Activated CD8-positive, alpha-beta memory T cell treated with anti-CD3 and anti-CD28 coated beads for 1 hour (primary cell): ENCODE results near the gene SMURF1.
"Not testable (repeated sequence)": the region's sequence is repeated elsewhere in the genome, so short reads cannot be mapped to it uniquely, and the experiment has no call there.

Experiments
- DNase-seq, 2 donors: peaks; one replicate each; pipeline ENCODE4 v3.0.0-alpha.2; 2020; ENCODE audit warnings: low read depth in 1 of 2; ENCODE audit errors: extremely low read depth in 1 of 2

The SMURF1 gene

DNA sequence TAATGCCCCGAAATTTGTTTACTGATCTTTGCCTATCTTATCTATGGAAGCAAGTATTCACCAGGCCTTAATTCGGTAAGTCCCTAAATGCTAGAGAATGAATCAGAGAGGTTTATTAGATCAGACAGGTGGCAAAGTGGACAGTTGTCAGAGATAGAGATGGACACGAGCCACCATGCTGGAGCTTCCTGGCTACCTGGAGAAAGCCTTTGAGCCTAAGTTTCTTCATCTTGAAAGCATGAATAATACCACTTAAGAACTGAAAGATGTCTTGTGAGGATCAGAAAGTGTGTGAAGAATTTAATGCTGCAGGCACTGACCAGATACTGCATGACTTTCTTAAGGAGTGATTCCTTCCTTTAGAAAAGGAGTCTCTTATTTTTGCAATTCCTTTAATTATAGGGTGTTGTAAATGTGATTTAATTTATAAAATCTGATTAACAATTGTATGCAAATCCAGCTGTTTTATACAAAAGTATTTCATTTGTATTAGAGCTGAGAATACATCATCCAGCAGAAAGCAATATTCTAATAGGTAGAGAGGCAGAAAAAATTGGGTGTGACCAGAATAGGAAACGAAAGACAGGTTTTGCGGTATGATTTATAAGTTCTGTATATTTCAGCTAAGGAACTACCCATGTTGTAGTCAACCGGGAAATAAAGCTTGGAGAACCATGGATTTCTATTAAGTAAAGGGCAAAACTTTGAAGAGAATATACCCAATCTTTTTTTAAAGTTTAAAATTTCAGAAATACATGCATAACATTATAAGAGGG lies 82.7 kb downstream of the SMURF1 start:
- no peak for DNase-seq

DNA sequence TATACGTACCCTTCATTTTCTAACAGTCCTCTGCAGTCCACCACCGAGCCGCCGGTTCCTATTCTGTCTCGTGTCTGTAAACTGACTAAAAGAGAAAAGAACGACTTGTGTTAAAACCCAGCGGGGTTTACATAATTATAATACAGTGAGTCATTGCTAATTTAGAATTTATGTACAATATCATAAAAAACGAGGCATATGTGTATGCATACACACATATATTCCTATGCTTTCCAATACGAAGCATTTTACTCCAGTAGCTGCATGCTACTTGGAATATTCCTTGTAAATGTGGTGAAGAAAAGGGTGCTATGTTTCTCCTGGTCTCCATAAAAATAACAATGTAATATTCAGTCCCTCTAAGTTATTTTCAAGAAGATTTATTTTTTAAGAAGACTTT lies 89.1 kb downstream of the SMURF1 start:
- DNase-seq = no peak

DNA sequence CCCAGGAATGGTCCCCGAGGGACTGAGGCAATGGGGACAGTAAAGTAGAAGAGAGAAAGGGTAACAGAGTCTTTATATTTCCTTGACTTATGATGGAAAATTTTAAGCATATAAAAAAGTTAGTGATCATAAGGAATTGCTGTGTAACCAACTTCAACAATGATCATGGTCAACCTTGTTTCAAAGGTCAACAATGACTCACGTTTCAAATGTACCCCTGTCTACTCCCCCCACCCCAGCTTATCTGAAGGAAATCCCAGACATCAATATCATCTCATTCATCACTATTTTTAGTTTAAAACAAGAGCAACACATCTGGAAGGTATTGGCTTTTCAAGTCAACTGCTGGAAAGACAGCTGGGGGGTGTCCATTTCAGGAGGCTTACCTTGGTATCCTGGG lies 92.9 kb downstream of the SMURF1 start:
- DNase-seq = no peak

DNA sequence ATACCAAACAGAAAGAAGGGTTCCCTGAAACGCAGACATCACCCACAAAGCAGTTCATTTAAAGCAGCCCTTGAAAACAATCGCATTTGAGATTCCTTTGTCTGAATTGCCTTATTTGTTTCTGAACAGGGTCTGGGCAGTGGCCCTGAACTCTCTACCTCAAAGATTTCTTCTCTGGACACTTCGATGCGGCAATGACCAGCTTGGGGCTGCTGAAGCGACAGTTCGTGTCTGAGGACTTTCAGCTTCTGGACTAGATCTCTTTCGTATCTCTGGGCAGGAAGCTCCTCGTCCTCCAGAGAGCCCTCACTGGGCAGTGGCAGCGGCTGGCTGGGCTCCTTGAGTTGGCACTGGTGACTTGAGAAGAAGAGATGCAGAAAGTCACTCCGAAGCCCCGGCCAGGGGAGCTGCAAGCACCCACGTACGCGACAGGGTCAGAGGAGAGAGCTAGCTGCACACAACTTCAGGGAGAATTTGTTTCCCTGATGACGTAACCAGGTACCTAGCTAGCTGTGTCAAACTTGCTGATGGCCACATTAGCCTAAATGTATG lies 96.3 kb downstream of the SMURF1 start:
- no peak for DNase-seq

DNA sequence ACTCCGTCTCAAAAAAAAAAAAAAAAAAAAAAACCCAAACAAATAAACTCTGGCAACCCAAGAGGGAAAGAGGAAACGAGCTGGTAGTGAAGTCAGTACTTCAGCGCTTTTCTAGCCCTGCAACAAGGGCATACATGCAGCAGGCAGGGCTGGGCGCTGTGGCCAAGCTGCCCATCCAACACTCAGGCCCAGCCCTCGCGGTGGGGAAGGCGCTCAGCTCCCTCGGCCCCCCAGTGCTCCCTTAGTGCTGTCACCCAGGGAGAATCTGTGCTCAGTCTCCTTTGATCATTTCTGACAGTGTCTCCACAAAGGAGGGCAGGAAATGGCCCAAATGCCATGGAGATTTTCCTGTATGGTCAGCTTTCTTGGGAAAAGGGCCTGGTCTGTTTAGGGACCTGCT lies 97.2 kb downstream of the SMURF1 start:
- no peak for DNase-seq

DNA sequence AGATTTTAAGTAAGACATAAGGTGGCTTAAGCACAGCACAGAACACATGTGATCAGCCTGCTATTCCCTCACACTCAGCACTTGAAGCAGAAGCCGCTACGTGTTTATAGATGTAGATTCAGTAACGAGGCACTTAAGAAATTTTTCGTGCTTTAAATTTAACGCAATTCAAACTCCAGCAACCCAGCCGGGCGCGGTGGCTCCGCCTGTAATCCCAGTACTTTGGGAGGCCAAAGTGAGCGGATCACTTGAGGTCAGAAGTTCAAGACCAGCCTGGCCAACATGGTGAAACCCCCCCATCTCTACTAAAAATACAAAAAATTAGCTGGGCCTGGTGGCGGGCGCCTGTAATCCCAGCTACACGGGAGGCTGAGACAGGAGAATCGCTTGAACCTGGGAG lies 97.6 kb downstream of the SMURF1 start:
- not testable (repeated sequence) for DNase-seq

DNA sequence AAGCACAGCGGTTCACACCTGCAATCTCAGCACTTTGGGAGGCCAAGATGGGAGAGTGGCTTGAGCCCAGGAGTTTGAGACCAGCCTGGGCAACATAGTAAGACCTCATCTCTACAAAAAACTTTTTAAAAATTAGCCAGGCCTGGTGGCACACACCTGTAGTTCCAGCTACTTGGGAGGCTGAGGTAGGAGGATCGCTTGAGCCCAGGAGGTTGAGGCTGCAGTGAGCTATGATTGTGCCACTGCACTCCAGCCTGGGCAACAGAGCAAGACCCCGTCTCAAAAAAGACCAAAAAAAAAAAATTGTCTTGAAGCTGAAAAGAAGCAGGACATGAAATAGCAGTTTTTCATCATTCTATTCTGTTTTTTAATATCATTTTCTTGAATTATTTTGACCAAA lies 99.0 kb downstream of the SMURF1 start:
- not testable (repeated sequence) for DNase-seq

DNA sequence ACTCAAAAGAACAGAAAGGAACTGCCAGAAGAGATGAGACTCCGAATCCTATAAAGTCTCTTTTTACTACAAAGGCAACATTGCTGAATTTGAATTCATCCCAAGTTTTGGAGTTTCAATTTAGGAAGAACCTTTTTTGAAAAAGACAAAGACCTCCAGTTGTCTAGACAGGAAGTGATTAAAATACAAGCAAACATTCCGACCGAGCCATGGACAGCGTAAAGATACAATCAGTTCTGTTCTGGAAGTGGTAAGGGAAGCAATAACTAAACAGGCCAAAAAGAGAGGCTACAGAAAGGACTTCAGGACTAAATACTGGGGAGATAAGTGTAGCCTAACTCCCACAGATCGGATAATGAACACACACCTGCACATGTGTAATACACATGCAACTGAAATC lies 101.0 kb downstream of the SMURF1 start:
- DNase-seq = no peak

DNA sequence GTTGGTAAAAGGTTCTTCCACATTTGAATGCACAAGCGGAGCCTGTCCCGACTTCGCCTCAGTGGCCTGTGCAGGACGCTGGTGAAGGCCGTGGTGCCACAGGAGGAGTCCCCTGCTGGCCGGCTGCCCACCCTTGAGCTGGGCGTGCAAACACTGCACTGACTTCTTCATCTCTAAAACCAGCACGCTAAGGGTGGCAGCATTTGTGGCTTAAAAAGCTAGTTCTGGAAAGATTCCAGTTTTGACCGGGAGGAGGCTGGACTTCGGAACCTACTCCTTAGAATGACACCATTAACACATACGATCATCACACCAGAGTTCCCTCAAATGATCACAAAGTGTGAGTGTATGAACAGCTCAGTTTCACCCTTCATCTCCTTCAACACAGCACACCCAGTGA lies 102.4 kb downstream of the SMURF1 start:
- DNase-seq = no peak

DNA sequence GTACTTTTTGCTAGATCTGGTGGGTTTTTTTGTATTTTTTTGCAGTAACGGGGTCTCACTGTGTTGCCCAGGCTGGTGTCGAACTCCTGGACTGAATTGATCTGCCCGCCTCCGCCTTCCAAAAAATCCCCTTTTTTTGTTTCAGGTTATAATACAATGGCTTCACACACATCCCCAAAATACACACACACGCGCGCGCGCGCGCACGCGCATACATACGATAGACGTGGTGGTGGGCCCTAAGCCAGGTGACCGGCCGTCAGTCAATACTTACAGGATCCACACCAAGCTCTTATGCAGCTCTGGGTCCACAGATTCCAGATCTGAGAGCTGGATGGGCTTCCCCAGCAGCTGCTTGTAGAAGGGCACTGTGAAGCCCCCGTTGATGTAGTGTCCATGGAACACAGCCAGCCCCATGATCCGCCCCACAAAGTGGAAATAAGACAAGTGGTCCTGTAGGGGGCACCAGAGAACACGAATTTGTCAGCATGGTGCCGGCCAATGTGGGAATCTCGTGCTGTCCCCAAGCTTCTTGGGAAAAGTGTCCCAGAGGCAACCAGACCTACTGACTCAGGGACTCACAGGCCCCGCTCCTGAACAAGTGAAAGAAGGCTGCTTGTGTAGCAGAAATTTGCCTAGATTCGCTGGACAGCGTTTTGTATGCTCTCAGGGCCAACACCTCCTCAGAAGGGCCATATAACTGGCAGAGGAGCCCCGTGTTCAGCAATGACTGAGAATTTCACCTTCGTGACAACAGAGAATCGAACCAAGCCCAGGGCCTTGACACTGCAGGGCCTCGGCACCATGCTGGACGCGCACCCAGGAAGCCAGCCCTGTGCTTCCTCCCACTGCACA lies 103.6 kb downstream of the SMURF1 start:
- peak; percentile 15 to 25 for DNase-seq

DNA sequence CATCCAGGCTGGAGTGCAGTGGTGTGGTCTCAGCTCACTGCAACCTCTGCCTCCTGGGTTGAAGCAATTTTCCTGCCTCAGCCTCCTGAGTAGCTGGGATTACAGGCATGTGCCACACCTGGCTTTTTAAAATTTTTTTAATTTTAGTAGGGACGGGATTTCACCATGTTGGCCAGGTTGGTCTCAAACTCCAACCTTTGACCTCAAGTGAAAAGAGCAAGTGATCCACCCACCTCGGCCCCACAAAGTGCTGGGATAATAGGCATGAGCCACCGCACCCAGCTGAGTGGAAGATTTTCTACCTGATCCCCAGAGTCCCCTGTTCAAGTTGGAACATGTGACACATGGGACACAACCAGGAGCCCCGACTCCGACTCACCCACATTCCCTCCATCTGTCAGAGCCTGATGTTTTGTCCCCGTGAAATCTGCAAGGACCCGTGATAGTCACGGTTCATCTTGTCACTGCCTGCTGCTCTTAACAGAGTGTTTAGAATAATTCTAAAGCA lies 104.5 kb downstream of the SMURF1 start:
- no peak for DNase-seq

DNA sequence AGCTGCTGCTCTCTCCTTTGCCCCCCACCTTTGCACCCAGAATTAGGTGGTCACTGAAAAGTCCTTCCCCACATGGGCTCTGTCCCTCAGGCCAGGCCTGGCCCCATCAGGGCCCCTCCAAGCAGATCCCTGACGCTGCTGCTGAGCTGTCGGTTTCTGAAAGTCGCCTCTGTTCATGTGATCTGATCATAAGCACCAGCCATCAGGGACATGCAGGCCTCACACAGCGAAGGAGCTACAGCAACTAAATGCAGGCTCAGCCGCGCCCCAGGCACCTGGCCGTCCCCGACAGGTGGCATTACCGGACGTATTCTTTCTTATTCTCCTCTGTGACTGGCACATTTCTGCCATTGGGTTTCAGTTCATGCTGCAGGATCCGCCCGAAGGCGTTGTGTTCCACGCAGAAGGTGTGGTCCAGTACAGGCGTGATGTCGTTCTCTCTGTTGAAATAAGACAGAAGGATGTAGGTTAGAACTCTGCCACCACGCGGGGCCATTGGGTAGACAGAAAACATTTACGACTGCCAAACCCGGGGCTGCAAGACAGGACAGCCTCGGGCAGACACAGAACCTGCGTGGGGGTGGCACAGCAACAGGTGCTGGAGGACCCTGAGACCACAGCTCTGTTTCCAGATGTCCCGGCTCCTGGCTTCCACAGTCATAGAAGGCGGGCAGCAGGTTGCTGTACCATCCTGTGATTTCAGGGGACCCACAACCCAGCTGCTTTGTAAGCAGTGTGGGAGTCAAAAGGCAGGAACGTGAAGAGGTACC lies 105.6 kb downstream of the SMURF1 start:
- no peak for DNase-seq

DNA sequence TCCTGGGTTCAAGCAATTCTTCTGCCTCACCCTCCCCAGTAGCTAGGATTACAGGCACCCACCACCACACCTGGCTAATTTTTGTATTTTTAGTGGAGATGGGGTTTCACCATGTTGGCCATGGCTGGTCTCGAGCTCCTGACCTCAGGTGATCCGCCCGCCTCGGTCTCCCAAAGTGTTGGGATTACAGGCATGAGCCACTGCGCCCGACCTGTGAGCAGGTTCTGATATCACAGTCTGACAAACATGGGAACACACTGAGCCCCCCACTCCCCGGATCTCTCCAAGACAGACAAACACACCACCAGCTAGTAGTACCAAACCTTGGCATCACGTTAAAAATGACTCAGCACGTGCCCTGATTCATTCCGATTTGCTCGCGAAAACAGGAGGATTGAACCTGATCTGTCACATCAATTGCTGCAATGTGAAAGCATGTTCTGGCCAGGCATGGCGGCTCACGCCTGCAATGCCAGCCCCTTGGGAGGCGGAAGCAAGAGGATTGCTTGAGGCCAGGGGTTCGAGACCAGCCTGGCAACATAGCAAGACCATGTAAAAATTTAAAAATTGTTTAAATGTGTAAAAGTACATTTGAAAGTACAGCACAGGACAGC lies 106.5 kb downstream of the SMURF1 start:
- DNase-seq = no peak

DNA sequence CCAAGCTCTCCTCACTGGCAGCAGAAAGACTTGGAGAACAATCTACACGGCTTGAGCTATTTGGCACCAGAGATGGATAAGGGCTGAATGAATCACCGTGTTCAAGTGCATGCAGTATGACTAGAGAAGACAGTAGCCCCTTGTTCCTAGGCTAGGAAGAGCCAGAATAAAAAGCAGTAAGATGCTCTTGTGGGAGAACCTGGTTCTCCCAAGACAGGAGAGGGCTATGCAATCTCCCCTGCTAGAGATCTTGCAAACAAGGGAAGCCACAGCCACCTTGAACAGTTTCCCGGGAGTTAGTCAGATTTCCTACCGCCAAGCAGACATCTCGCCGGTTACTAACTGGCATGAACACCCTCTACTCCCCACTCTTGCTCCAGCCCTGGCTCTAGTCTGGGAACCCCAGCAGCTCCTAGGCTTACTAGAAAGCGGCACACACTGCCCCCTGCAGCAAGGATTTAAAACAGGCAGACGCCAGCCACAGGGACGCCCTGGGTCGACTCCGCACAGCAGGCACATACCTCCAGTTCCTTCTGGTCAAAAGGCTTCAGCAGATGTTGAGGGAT lies 107.3 kb downstream of the SMURF1 start:
- no peak for DNase-seq

DNA sequence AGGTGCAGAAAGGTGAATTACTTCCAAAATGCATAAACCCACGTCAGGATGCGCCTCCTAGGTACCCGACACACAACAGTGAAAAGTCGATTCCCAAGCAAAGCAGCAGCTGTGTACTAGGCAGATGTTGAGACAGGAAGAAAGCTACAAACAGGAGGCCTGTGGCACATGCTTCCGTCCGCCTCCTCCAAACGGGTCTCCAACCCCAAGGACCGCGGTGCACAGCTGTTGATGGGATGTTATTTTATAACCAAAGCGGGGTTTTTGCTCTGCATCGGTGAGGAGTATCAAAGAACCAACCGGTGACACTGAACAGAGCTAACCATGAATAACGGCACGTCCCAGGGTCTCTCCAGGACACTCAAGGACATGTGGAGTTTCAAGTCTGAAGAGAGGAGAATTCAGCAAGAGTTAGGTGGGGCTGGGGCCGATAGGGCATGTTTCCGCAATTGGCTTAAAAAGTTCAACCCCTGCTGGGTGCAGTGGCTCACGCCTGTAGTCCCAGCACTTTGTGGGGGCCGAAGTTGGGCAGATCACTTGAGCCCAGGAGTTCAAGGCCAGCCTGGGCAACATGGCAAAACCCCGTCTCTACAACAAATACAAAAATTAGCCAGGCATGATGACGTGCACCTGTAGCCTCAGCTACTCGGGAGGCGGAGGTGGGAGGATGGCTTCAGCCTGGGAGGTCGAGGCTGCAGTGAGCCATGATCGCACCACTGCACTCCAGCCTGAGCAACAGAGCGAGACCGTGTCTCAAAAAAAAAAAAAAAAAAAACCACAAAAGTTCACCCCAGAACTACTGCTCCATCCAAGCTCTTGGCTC lies 108.0 kb downstream of the SMURF1 start:
- no peak for DNase-seq

DNA sequence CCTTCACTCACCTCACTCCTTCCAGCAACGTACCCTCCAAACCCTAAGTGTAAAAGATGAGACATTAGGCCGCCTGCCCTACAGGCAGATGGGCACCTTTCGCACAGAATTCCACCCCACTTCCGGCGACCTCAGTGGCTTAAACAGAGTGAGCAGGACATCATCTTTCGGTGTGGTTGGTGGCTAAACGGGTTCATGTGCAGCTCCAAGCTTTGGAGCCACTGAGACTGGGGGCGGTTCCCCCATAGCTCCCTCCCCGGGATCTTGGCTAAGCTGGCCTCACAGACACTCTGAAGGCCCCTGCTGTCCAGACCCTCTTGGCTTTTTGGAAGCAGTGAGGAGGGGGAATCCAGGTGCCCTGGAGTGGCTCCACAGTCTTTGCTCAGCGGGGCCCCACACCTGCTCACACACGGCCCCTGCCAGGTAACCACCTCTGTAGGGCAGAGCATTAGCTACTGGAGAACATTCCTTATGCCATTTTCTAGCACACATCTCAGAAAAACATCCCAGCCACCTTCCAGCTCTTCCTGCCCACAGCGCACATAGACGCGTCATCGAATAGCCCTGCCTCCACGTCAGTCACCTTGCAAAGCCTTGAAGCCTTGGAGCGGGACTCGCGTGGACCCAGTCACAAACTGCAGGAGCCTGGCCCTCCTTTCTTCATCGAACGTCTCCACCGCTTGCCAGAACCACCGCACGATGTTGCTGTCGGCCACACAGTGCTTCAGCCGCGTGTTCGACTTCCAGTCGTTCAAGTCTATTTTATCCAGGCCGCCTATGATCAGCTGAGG lies 108.8 kb downstream of the SMURF1 start:
- no peak for DNase-seq

DNA sequence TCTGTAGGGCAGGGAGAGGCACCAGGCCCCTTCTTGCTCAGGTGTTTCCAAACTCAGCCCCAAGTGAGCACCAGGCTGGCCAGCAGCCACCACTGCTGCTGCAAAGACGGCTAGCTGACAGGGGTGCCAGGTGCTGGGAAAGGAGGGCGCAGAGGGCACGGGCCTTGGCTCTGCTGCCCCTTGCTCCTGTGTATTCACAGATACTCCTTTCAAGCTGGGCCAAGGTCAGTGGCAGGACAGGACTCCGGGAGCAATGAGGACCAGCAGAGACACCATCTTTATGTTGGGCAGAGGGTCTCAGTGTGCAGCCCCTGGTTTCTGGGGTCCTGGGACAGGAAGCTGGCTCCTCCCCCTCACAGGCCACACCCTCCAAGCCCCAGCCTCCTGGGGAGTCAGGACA lies 110.1 kb downstream of the SMURF1 start:
- no peak for DNase-seq

DNA sequence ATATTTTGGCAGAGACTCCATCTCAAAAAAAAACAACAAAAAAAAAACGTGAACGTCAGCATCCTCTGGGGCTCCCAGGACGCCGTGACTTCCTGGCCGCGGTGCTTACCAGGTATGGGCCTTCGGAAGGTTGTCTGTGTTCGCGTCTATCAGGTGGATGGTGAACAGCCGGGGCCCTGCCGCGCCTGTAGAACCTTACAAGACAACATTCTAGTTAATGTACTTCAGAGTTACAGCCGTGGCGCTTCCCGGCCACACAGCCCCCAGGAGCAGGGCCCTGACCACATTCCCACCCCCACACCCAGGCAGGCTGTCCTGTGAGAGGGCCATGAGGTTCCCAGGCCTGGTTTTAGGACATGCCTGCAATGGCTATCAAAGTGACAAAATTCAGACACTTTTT lies 111.0 kb downstream of the SMURF1 start:
- no peak for DNase-seq

DNA sequence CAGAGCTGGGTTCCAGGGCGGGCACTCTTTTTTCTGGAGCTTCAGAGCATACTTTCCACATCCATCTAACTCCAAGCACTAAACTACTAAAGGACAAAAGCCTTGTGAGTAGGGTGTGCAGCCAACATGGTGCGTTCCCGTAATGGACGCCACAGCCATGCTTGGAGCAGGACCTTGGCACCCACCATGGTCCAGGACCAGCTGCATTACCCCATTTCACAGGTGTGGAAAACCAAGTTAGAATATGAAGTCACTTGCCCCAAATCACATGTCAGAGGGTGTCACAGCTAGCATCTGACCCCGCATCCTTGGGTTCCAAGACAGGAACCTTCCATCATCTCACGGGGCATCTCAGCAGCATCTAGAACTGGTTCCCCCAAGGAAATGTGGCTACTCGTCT lies 112.4 kb downstream of the SMURF1 start:
- no peak for DNase-seq
